ENCODE measurements around the gene FDPS. TPM values are rescaled to one million over a fixed set of nuclear protein-coding genes. Genes with fewer than 3 reads are reported as not detected.

The FDPS gene
- total RNA-seq, 1 donor from 2014 or later = 693 TPM

- DNase-seq (ENCODE audit: low read depth, low spot score) = no peak
- no peaks in the 10 kb centered on the region for H3K9me3 Mint-ChIP-seq
- H3K4me3 Mint-ChIP-seq = peak overlapping the region; percentile 98
- TF ChIP-seq, protein P1, sequence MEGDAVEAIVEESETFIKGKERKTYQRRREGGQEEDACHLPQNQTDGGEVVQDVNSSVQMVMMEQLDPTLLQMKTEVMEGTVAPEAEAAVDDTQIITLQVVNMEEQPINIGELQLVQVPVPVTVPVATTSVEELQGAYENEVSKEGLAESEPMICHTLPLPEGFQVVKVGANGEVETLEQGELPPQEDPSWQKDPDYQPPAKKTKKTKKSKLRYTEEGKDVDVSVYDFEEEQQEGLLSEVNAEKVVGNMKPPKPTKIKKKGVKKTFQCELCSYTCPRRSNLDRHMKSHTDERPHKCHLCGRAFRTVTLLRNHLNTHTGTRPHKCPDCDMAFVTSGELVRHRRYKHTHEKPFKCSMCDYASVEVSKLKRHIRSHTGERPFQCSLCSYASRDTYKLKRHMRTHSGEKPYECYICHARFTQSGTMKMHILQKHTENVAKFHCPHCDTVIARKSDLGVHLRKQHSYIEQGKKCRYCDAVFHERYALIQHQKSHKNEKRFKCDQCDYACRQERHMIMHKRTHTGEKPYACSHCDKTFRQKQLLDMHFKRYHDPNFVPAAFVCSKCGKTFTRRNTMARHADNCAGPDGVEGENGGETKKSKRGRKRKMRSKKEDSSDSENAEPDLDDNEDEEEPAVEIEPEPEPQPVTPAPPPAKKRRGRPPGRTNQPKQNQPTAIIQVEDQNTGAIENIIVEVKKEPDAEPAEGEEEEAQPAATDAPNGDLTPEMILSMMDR (conservative IDR thresholded peaks at IDR 0.05) = no peak
- H3K27ac Mint-ChIP-seq (ENCODE audit: unreplicated experiment) = peak overlapping the region; percentile 95
- peaks cover 30% of the 10 kb centered on the region for H3K36me3 Mint-ChIP-seq (ENCODE audit: low read depth)
- no peaks in the 10 kb centered on the region for H3K27me3 Mint-ChIP-seq (ENCODE audit: low read depth)
- peaks cover 55% of the 10 kb centered on the region for H3K4me1 Mint-ChIP-seq
These were observed 856 bp downstream of the FDPS start for GRCh38 chr1:155309423-155310021.

- no peaks in the 10 kb centered on the region for H3K9me3 Mint-ChIP-seq
- TF ChIP-seq, protein P1 (conservative IDR thresholded peaks at IDR 0.05) = no peak
- peaks cover 52% of the 10 kb centered on the region for H3K4me1 Mint-ChIP-seq
- peaks cover 42% of the 10 kb centered on the region for H3K36me3 Mint-ChIP-seq (ENCODE audit: low read depth)
- DNase-seq (ENCODE audit: low read depth, low spot score) = no peak
- peak overlapping the region; percentile 82 for H3K4me3 Mint-ChIP-seq
- peak overlapping the region; percentile 93 for H3K27ac Mint-ChIP-seq (ENCODE audit: unreplicated experiment)
- peaks cover 2% of the 10 kb centered on the region for H3K27me3 Mint-ChIP-seq (ENCODE audit: low read depth)
These were observed 4.6 kb downstream of the FDPS start for GRCh38 chr1:155313261-155313660.

GRCh38 chr1:155316922-155317321 lies 8.3 kb downstream of the FDPS start:
- no peak overlapping the region for H3K27ac Mint-ChIP-seq (ENCODE audit: unreplicated experiment)
- peak overlapping the region; percentile 52 for H3K4me3 Mint-ChIP-seq
- H3K27me3 Mint-ChIP-seq (ENCODE audit: low read depth) = peaks cover 19% of the 10 kb centered on the region
- TF ChIP-seq, protein P1 (conservative IDR thresholded peaks at IDR 0.05) = no peak
- DNase-seq (ENCODE audit: low read depth, low spot score) = no peak
- H3K9me3 Mint-ChIP-seq = no peaks in the 10 kb centered on the region
- H3K4me1 Mint-ChIP-seq = peaks cover 63% of the 10 kb centered on the region
- peaks cover 34% of the 10 kb centered on the region for H3K36me3 Mint-ChIP-seq (ENCODE audit: low read depth)

- no peak for DNase-seq (ENCODE audit: low read depth, low spot score)
- H3K4me3 Mint-ChIP-seq = peak overlapping the region; percentile 88
- H3K36me3 Mint-ChIP-seq (ENCODE audit: low read depth) = peaks cover 27% of the 10 kb centered on the region
- TF ChIP-seq, protein P1 (conservative IDR thresholded peaks at IDR 0.05) = no peak
- peaks cover 62% of the 10 kb centered on the region for H3K4me1 Mint-ChIP-seq
- peaks cover 21% of the 10 kb centered on the region for H3K27me3 Mint-ChIP-seq (ENCODE audit: low read depth)
- H3K27ac Mint-ChIP-seq (ENCODE audit: unreplicated experiment) = no peak overlapping the region
- H3K9me3 Mint-ChIP-seq = no peaks in the 10 kb centered on the region
These were observed 9.4 kb downstream of the FDPS start for GRCh38 chr1:155318082-155318481.

GRCh38 chr1:155319536-155319935 lies 10.9 kb downstream of the FDPS start:
- Mint-ChIP-seq H3K27ac (ENCODE audit: unreplicated experiment) (no peak overlapping the region), H3K9me3 (no peaks in the 10 kb centered on the region), H3K4me1 (peaks cover 57% of the 10 kb centered on the region), H3K4me3 (peak overlapping the region; percentile 88), H3K36me3 (ENCODE audit: low read depth) (peaks cover 22% of the 10 kb centered on the region), H3K27me3 (ENCODE audit: low read depth) (peaks cover 22% of the 10 kb centered on the region)
- TF ChIP-seq, protein P1 (conservative IDR thresholded peaks at IDR 0.05) = no peak
- no peak for DNase-seq (ENCODE audit: low read depth, low spot score)
